Umbilical cord (tissue), 2 donors: ENCODE data around the gene CD244. TPM values are rescaled to one million over a fixed set of nuclear protein-coding genes. Genes with fewer than 3 reads are reported as not detected.
A peak's percentile ranks its signal among the peaks of the same experiment; 100 is the strongest.

Source experiments
- DNase-seq: peaks from one replicate; pipeline ENCODE4 v3.0.0-alpha.2; 2015; ENCODE audit warnings: low spot score
- total RNA-seq: library from RNA; depleted of rRNA; stranded (reverse); fragments of >200 nt; gene quantifications from one replicate; pipeline ENCODE4 v1.2.3, GENCODE V29; 2014; ENCODE audit warnings: low replicate concordance; ENCODE audit not compliant: insufficient read depth

The CD244 gene
- total RNA-seq, 1 donor from 2014 or later, result 1.9 TPM

DNA sequence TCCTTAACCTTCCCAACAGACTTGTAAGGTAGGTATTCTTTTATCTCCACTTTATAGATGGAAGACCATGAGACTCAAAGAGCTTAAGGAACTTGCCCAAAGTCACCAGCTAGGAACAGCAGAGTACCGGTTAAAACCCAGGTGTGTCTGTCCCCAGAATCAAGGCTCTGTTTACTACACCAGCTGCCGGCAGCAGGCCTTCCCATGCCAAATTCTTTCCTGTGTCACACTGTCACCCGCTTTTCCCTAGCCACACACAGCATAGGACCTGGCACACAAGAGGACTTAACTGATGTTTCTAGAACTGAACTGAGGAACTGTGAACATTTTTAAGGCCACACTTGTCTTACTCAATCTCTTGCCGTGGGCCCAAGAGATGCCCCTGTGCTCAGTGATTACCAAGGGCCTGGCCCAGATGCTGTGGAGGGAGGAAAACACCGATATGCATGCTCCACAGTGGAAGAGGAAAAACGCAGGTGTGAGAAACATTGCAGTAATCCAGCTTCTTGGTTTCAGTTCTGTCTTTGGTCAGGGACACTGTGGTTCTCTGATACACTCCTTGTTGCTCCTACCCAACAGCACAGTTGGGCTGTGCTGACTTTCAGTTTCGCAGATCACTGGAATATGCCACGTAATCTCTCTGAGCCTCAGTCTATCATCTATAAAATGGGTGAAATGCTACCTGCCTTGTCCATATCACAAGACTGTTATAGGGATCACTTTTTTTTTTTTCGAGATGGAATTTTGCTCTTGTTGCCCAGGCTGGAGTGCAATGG is 80.6 kb downstream of the CD244 start:
- DNase-seq, result no peak

DNA sequence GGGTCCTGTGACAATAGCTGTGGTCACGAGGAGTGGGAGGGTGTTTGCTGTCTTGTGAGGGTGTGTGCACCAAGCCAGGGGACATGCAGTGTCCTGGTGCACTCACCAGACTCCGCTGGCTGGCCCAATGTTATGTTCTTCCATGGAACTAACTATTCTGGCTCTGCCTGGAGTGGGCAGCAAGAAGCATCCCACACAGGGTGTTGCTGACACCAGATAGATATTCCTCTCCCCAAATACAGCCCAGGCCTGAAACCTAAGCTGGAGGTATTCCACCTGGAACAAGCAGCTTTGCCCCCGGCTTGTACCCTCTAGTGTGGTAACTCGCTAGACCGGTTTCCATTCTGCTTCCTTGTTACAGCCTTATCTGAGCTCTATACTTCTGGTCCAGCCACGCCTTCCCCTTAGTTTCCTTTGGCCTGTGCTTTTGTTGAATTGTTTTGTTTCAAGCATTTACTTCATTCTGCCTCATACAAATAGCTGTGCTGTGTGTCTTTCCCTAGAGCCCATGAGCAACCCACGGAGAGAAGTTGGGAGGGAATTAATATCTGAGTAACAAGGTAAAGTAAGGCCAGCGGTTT is 81.4 kb downstream of the CD244 start:
- DNase-seq, result peak; percentile 71

DNA sequence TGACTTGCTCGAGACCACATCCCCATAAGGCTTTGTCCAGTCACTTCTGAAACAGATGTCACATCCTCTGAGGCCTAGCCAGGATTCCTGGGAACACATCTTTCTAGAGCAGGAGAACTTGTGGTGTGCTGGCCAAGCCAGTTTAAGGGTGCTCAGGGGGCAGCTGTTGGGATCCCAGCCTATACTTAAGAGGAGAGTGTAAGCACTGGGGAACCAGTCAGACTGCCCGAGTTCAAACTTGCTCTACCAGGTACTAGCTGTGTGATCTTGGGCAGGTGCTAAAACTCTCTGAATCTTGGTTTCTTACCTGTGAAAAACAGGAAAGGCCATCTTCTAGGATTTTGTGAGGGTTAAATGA is 82.3 kb downstream of the CD244 start:
- no peak for DNase-seq

Other genes starting within 250 kb of the CD244 start
- gene SLAMF1, start 215.8 kb downstream of the CD244 start, total RNA-seq, result 0.24 TPM
- 12.5 TPM for gene CD48, start 151.1 kb downstream of the CD244 start, total RNA-seq
- 4.1 TPM for gene SLAMF7, start 123.6 kb downstream of the CD244 start, total RNA-seq
- gene LY9, start 66.7 kb downstream of the CD244 start, total RNA-seq, result 11.6 TPM
- 2.2 TPM for gene ITLN1, start 22.3 kb upstream of the CD244 start, total RNA-seq
- gene ITLN2, start 91.9 kb upstream of the CD244 start, total RNA-seq, result not detected
- 30.6 TPM for gene F11R, start 158.3 kb upstream of the CD244 start, total RNA-seq
- gene TSTD1, start 176.1 kb upstream of the CD244 start, total RNA-seq, result 40.9 TPM
- gene USF1, start 183.1 kb upstream of the CD244 start, total RNA-seq, result 33.9 TPM
- gene ARHGAP30, start 207.0 kb upstream of the CD244 start, total RNA-seq, result 4.6 TPM
- gene NECTIN4, start 226.7 kb upstream of the CD244 start, total RNA-seq, result 6.3 TPM
- 10.6 TPM for gene KLHDC9, start 235.5 kb upstream of the CD244 start, total RNA-seq